HepG2 (cell line): ENCODE data around the gene UNC13D. TPM values are rescaled to one million over a fixed set of nuclear protein-coding genes. Genes with fewer than 3 reads are reported as not detected.

ENCODE experiments used
- DBP ChIP-seq: sonication (generic); formaldehyde crosslinking; IDR thresholded peaks from 2 replicates; pipeline ENCODE4 v1.4.0; 2020; ENCODE audit warnings: missing genetic modification reagents; ENCODE audit errors: not compliant biosample characterization
- GTF2F1 ChIP-seq: fragments of 150-350 bp; IDR thresholded peaks from 2 replicates; pipeline ENCODE4 v1.6.1; 2014; ENCODE audit warnings: low read length
- HNRNPK ChIP-seq: fragments of 200-400 bp; formaldehyde crosslinking; IDR thresholded peaks from 2 replicates; pipeline ENCODE4 v1.6.1; 2018; ENCODE audit warnings: low read length, low read depth, moderate library complexity, mild to moderate bottlenecking; ENCODE audit not compliant: poor library complexity, severe bottlenecking
- MAFF ChIP-seq: IDR thresholded peaks from 2 replicates; pipeline ENCODE4 v1.6.1; 2011; ENCODE audit warnings: low read depth, low read length, improper control_type of control experiment
- MTERF4 ChIP-seq: sonication (generic); formaldehyde crosslinking; IDR thresholded peaks from 2 replicates; pipeline ENCODE4 v1.8.0; 2023; ENCODE audit warnings: mild to moderate bottlenecking, missing genetic modification reagents
- NFYB ChIP-seq: sonication (generic); formaldehyde crosslinking; IDR thresholded peaks from 2 replicates; pipeline ENCODE4 v1.4.0; 2020; ENCODE audit warnings: missing genetic modification reagents
- PITX1 ChIP-seq: sonication (generic); formaldehyde crosslinking; IDR thresholded peaks from 2 replicates; pipeline ENCODE4 v1.5.1; 2020; ENCODE audit warnings: mild to moderate bottlenecking, missing genetic modification reagents
- PRMT3 ChIP-seq: sonication (generic); formaldehyde crosslinking; IDR thresholded peaks from 2 replicates; pipeline ENCODE4 v1.8.1; 2022; ENCODE audit warnings: low read depth, mild to moderate bottlenecking, moderate library complexity, missing genetic modification reagents, borderline replicate concordance
- SALL2 ChIP-seq: sonication (generic); formaldehyde crosslinking; IDR thresholded peaks from 2 replicates; pipeline ENCODE4 v1.8.1; 2023; ENCODE audit warnings: mild to moderate bottlenecking, missing genetic modification reagents, inconsistent platforms
- SOX6 ChIP-seq, 2 experiments: fragments of 450-650 bp in 1 of 2; sonication (generic) in 1 of 2; formaldehyde crosslinking in 1 of 2; IDR thresholded peaks; 2 replicates each; pipeline versions ENCODE4 v1.4.0 to v1.6.1; 2017 to 2020; ENCODE audit warnings: antibody characterized with exemption in 1 of 2, mild to moderate bottlenecking in 1 of 2, missing genetic modification reagents in 1 of 2
- TBP ChIP-seq: sonication (generic); formaldehyde crosslinking; IDR thresholded peaks from 2 replicates; pipeline ENCODE4 v1.5.0; 2020; ENCODE audit warnings: missing genetic modification reagents
- TEF ChIP-seq: sonication (generic); formaldehyde crosslinking; IDR thresholded peaks from 2 replicates; pipeline ENCODE4 v1.5.0; 2020; ENCODE audit warnings: missing genetic modification reagents
- TOE1 ChIP-seq: sonication (generic); formaldehyde crosslinking; IDR thresholded peaks from 2 replicates; pipeline ENCODE4 v1.4.0; 2020; ENCODE audit warnings: mild to moderate bottlenecking, missing genetic modification reagents
- ZMAT3 ChIP-seq: sonication (generic); formaldehyde crosslinking; conservative IDR thresholded peaks from 2 replicates; pipeline ENCODE4 v1.7.0; 2021; ENCODE audit warnings: missing genetic modification reagents
- ZNF232 ChIP-seq: sonication (generic); formaldehyde crosslinking; IDR thresholded peaks from 2 replicates; pipeline ENCODE4 v1.4.0; 2020; ENCODE audit warnings: missing genetic modification reagents, borderline replicate concordance
- ZNF235 ChIP-seq: sonication (generic); formaldehyde crosslinking; IDR thresholded peaks from 2 replicates; pipeline ENCODE4 v1.8.1; 2023; ENCODE audit warnings: mild to moderate bottlenecking, missing genetic modification reagents, borderline replicate concordance
- ZNF264 ChIP-seq: sonication (generic); formaldehyde crosslinking; IDR thresholded peaks from 2 replicates; pipeline ENCODE4 v1.4.0; 2020; ENCODE audit warnings: missing genetic modification reagents
- ZNF329 ChIP-seq: sonication (generic); formaldehyde crosslinking; IDR thresholded peaks from 2 replicates; pipeline ENCODE4 v1.9.0; 2021; ENCODE audit warnings: low read depth, mild to moderate bottlenecking, missing genetic modification reagents
- ZNF512B ChIP-seq: sonication (generic); formaldehyde crosslinking; IDR thresholded peaks from 2 replicates; pipeline ENCODE4 v1.5.1; 2020; ENCODE audit warnings: missing genetic modification reagents, mild to moderate bottlenecking, borderline replicate concordance
- ZNF549 ChIP-seq: sonication (generic); formaldehyde crosslinking; IDR thresholded peaks from 2 replicates; pipeline ENCODE4 v1.5.0; 2020; ENCODE audit warnings: missing genetic modification reagents
- ZNF615 ChIP-seq: sonication (generic); formaldehyde crosslinking; IDR thresholded peaks from 2 replicates; pipeline ENCODE4 v1.5.0; 2020; ENCODE audit warnings: mild to moderate bottlenecking, missing genetic modification reagents, borderline replicate concordance
- ZNF777 ChIP-seq: sonication (generic); formaldehyde crosslinking; IDR thresholded peaks from 2 replicates; pipeline ENCODE4 v1.4.0; 2020; ENCODE audit warnings: missing genetic modification reagents
- polyA plus RNA-seq, 8 experiments: library from polyadenylated mRNA; depleted of rRNA in 3 of 8; stranded (reverse) in 7 of 8; unstranded in 1 of 8; fragments of >200 nt; fragmentation: Illumina TruSeq in 4 of 8; extraction: Trizol in 4 of 8; gene quantifications; 2 replicates each; pipeline versions ENCODE4 v1.2.1 to v1.2.3, GENCODE V29; 2011 to 2016; ENCODE audit warnings: low read depth in 4 of 8, missing spikeins in 1 of 8, mixed read lengths in 1 of 8; ENCODE audit not compliant: insufficient read depth in 1 of 8
- total RNA-seq, 5 experiments: library from RNA; depleted of rRNA; stranded (reverse); fragments of >200 nt; fragmentation: Illumina TruSeq; extraction: Trizol; gene quantifications; 2 replicates each; pipeline ENCODE4 v1.2.3, GENCODE V29; 2016; ENCODE audit warnings: low read depth in 1 of 5

UNC13D gene
- total and polyA plus RNA-seq, 2 of the 13 experiments (the other 11 are each of a cell fraction or from before 2014, with no cell fraction given) = 29.7 to 42.7 TPM

GRCh38 chr17:75783803-75784472 lies 60.3 kb downstream of the UNC13D start (continued):
- TF ChIP-seq ZNF512B (CRISPR knock-in tag) (no peak), ZNF235 (CRISPR knock-in tag) (no peak), TBP (CRISPR knock-in tag) (0 out of 2 replicates have a peak, but pooled peaks have one; percentile 67), MTERF4 (CRISPR knock-in tag) (peak; percentile 53; the same call in 1 of the 2 replicates), PITX1 (CRISPR knock-in tag) (peak; percentile 70; the same call in 1 of the 2 replicates), DBP (peak; percentile 87), TOE1 (no peak), GTF2F1 (no peak), MAFF (no peak), ZNF264 (CRISPR knock-in tag) (0 out of 2 replicates have a peak, but pooled peaks have one; percentile 72), SALL2 (CRISPR knock-in tag) (peak; percentile 60; the same call in 1 of the 2 replicates), ZNF329 (CRISPR knock-in tag) (no peak), TEF (0 out of 2 replicates have a peak, but pooled peaks have one; percentile 33), ZNF549 (CRISPR knock-in tag) (no peak), ZNF232 (CRISPR knock-in tag) (peak; percentile 80; the same call in 1 of the 2 replicates), NFYB (CRISPR knock-in tag) (no peak), ZNF615 (CRISPR knock-in tag) (no peak), ZMAT3 (no peak), PRMT3 (CRISPR knock-in tag) (no peak), HNRNPK (no peak), ZNF777 (CRISPR knock-in tag) (peak; percentile 66), SOX6 (IDR thresholded peaks at IDR 0.05) (no peak), SOX6 (CRISPR knock-in tag; IDR thresholded peaks at IDR 0.05) (peak; percentile 38; the same call in 1 of the 2 replicates)
